ENCODE measurements around the gene FAM111A. TPM values are rescaled to one million over a fixed set of nuclear protein-coding genes. Genes with fewer than 3 reads are reported as not detected.

The FAM111A gene
- polyA plus RNA-seq, 1 donor from 2014 or later, result 23.7 TPM

DNA sequence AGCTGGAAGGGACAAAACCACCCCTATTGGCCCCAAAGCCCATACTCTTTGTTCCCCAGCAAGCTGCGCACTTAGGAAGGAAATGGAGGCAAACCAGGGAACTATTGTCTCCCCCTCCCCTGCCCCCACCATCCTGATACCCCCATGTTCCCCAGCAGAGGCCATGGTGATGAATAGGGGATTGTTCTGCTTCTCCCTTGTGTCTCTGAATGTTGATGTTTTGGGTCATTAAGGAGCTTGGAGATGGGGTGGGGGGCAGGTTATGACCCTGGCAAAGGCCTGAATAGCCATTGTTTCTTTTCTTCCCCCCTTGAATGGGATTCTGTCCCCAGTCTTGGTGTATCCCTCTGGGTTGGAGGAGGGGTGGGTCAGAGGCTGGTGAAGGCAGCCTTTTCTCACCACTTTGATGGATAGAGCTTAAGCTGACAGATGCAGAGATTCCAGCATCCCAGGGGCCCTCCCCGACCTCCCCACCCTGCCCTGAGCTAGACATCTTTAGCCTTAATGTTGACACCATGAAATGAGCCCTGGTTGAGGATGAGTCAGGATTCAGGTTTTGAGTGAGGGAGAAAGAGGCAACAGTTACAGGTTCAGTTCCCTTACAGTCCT is 37.6 kb downstream of the FAM111A start:
- no peak overlapping the region for H3K27ac Mint-ChIP-seq
- peaks cover 6% of the 10 kb centered on the region for H3K36me3 Mint-ChIP-seq
- H3K27me3 Mint-ChIP-seq, result no peaks in the 10 kb centered on the region
- peaks cover 0 to 12% (median 5%) of the 10 kb centered on the region in 3 donors for H3K9me3 Mint-ChIP-seq
- no peak overlapping the region for H3K4me3 Mint-ChIP-seq
- peaks cover 1 to 2% (median 1%) of the 10 kb centered on the region in 3 donors for H3K4me1 Mint-ChIP-seq

DNA sequence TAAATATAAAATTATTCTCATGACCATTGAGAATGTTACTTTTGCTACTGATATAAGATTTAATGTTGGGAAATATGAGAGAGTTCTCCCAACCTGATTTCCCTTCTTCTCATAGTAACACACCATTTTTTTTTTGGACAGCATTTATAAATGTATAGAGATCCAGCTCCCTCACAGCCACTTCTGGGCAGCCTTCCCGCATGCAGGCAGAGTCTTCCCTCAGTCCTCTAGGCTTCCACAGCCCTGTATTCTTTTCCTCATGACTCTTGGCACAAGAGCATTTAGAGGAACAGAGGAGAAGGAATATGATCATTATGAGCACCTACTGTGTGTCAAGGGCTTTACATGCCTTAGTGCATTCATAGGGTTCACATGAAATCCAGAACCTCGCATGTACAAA is 38.3 kb downstream of the FAM111A start:
- H3K27me3 Mint-ChIP-seq, result no peaks in the 10 kb centered on the region
- no peak overlapping the region for H3K27ac Mint-ChIP-seq
- peaks cover 0 to 2% (median 1%) of the 10 kb centered on the region in 3 donors for H3K4me1 Mint-ChIP-seq
- H3K36me3 Mint-ChIP-seq, result peaks cover 4% of the 10 kb centered on the region
- peaks cover 0 to 12% (median 5%) of the 10 kb centered on the region in 3 donors for H3K9me3 Mint-ChIP-seq
- H3K4me3 Mint-ChIP-seq, result no peak overlapping the region

DNA sequence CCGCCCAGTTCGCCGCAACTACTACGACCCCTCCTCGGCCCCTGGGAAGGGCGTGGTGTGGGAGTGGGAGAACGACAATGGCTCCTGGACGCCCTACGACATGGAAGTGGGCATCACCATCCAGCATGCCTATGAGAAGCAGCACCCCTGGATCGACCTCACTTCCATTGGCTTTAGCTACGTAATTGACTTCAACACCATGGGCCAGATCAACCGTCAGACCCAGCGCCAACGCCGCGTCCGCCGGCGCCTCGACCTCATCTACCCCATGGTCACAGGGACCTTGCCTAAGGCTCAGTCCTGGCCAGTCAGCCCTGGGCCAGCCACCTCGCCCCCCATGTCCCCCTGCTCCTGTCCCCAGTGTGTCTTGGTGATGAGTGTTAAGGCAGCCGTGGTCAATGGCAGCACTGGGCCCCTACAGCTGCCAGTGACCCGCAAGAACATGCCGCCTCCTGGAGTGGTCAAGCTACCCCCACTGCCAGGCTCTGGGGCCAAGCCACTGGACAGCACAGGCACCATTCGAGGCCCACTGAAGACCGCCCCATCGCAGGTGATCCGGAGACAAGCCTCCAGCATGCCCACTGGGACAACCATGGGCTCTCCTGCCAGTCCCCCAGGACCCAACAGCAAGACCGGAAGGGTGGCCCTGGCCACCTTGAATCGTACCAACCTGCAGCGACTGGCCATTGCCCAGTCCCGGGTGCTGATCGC is 39.2 kb downstream of the FAM111A start:
- Mint-ChIP-seq H3K36me3 (peaks cover 4% of the 10 kb centered on the region), H3K9me3 (peaks cover 0 to 12% (median 5%) of the 10 kb centered on the region in 3 donors), H3K27ac (no peak overlapping the region), H3K4me1 (peaks cover 0 to 3% (median 2%) of the 10 kb centered on the region in 3 donors), H3K4me3 (no peak overlapping the region), H3K27me3 (no peaks in the 10 kb centered on the region)

DNA sequence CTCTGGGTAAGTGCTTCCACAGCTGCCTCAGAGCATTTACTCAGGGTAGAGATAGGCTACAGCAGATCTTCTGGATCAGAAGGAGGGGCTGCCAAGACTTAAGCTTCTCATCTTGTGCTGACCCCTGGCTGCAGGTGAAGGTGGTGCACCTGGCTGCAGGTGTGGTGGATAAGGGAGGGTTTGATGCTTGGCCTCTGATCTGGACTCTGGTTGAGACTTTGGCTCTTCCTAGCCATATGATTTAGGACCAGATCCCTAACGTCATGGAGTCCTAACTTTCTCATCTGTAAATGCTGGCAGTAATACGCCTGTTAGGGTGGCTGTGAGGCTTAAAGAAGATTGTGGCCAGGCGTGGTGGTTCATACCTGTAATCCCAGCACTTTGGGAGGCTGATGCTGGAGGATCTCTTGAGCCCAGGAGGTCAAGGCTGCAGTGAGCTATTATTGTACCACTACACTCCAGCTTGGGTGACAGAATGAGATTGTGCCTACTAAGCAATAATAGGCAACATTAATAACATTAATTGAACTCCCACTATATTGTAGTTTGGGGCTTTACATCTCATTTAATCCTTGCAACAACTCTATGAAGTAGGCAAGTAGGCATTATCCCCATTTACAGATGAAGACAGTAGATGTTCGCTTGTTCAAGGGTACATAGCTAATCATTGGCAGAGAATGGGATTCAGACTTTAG is 39.9 kb downstream of the FAM111A start:
- Mint-ChIP-seq H3K36me3 (peaks cover 4% of the 10 kb centered on the region), H3K27ac (no peak overlapping the region), H3K27me3 (no peaks in the 10 kb centered on the region), H3K4me3 (no peak overlapping the region), H3K4me1 (peaks cover 0 to 3% (median 2%) of the 10 kb centered on the region in 3 donors), H3K9me3 (peaks cover 0 to 12% (median 5%) of the 10 kb centered on the region in 3 donors)

DNA sequence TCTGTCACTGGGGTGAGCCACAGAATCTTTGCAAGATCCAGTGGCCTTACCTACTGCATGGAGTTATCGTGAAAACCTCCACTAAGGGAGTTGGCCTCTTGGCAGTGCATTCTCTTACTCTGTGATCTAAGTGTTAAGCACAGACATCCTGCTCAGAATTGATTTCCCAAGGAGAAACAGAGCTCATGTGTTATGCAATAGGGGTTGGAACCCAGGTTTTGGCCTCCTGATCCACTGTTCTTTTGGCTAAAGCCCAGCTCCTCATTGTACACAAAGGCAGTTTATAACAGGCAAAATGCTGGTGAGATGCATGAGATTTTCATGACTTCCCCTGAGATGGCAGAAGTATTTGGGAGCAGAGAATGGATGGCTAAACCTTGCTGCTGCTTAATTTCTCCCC is 41.1 kb downstream of the FAM111A start:
- Mint-ChIP-seq H3K27me3 (no peaks in the 10 kb centered on the region), H3K27ac (no peak overlapping the region), H3K4me3 (no peak overlapping the region), H3K9me3 (peaks cover 0 to 9% (median 0%) of the 10 kb centered on the region in 3 donors), H3K4me1 (peaks cover 0 to 3% (median 2%) of the 10 kb centered on the region in 3 donors), H3K36me3 (peaks cover 3% of the 10 kb centered on the region)

DNA sequence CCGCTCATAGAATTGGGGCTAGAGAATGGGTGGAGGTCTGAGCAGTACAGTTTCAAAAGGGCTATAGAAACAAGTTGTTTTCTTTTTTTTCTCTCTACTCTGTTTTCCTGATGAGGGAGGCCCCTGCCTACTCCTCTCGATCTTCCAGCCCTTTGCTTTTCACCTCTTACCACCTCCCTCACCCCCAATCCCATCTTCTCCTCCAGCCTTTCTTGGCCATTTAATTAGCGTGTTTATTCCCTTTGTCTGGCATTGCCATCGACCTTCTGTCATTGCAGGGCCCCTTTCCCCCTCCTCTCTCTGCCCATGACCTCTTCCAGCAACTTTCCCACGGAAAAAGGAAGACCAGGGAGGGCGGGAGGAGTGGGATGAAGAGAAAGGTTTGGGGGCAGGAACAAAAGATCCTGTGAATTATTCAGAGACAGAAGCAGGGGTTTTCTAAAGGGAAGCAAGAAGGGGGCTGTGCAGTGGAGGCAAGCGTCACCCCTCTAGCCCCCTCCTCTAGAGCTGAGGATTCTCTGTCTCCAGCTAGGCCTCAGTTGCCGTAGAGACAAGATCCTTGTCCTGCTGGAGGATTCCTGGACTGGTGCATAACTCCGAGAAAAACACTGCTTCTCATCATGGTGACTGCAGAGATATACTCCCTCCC is 42.2 kb downstream of the FAM111A start:
- H3K27ac Mint-ChIP-seq, result peak overlapping the region in 1 of 3 donors; percentile 57
- H3K27me3 Mint-ChIP-seq, result no peaks in the 10 kb centered on the region
- H3K4me3 Mint-ChIP-seq, result no peak overlapping the region
- H3K9me3 Mint-ChIP-seq, result no peaks in the 10 kb centered on the region
- H3K36me3 Mint-ChIP-seq, result peaks cover 5% of the 10 kb centered on the region
- peaks cover 0 to 3% (median 2%) of the 10 kb centered on the region in 3 donors for H3K4me1 Mint-ChIP-seq

DNA sequence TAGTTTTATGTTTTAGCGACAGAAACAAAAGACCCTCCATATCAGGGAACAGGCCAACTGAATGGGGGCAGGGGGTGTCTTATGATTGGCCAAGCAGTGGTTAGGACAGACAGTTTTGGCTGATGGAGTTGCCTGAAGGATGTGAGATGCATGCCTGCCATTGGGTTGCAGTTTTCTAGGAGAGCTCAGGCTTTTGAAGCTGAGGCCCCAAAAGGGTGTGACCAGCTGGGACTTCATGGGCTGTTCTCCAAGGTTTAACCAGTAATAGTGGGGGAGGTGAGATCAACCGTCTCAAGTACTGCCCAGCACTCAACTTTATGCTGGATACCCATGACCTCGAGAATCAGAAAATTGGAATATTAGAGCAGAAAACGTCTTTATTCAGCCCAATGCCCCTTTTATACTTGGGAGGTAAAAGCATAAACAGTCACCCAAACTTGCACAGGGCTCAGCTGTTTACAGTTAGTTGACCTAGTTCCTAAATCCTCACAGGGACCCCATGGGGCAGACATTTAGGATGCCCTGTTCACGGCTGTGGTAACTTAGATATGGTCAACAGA is 42.8 kb downstream of the FAM111A start:
- Mint-ChIP-seq H3K36me3 (peaks cover 6% of the 10 kb centered on the region), H3K27ac (peak overlapping the region in 1 of 3 donors; percentile 80), H3K4me3 (no peak overlapping the region), H3K9me3 (no peaks in the 10 kb centered on the region), H3K27me3 (no peaks in the 10 kb centered on the region), H3K4me1 (peaks cover 2 to 3% (median 2%) of the 10 kb centered on the region in 3 donors)

DNA sequence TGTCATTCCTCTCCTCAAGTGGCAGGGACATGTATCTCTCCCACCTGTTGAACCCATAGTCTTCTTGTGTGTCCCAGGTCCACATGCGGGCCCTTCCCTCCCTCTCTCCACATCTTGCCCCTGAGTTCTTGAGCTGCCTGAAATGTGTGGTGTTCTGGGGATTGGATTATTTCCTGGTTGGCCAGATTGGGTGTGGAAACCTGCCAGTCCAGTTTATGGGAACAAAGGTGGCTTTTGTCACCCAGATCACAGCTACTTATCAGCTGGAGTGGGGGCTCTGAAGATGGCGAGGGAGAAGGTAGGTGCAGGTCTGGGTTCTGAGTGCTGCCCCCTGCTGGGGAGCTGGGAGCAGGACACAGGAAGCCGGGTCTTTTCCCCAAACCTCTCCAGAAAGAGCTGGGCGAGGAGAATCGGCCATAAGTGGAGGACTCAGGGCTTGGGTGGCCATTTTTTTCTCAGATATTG is 43.5 kb downstream of the FAM111A start:
- Mint-ChIP-seq H3K36me3 (peaks cover 6% of the 10 kb centered on the region), H3K9me3 (no peaks in the 10 kb centered on the region), H3K4me3 (no peak overlapping the region), H3K27me3 (no peaks in the 10 kb centered on the region), H3K27ac (peak overlapping the region in 1 of 3 donors; percentile 80), H3K4me1 (peaks cover 2 to 9% (median 5%) of the 10 kb centered on the region in 3 donors)

DNA sequence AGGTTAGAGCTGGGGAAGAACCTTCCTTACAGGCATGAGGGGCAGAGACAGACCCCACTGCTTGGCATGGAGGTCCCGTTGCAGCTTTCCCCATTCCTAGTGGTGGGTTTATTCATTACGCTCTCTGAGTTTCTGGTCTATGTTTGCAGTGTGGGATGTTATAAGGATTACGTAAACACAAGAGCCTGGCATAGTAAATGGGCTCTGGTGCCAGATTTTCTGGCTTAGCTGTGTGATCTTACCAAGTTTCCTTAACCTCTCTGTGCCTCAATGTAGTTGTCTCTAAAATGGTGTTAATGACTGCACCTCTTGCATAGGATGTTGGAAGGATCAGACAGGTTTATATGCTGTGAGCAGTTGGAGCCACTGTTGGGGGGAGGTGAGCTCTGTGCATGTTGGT is 44.4 kb downstream of the FAM111A start:
- Mint-ChIP-seq H3K27me3 (no peaks in the 10 kb centered on the region), H3K36me3 (peaks cover 6% of the 10 kb centered on the region), H3K9me3 (no peaks in the 10 kb centered on the region), H3K27ac (no peak overlapping the region), H3K4me1 (peaks cover 2 to 9% (median 5%) of the 10 kb centered on the region in 3 donors), H3K4me3 (no peak overlapping the region)

DNA sequence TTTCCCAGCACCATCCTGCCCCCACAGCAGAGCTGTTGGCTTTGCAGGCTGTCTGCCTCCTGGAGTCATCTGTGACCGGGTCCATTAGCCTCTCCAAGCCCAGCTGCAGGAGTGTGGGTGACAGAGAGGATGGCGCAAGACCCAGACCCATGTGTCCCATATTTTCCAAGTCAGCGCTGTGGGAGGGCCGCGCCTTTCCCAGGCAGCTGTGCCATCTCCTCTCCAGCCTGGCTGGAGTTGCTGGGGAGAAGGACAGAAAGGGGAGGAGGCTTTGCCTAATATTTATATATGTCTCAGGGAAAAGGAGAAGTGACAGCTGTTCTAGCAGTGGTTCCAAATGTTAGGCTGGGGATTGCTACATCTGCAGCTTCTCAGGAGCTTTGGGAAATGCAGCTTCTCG is 44.9 kb downstream of the FAM111A start:
- H3K27me3 Mint-ChIP-seq, result no peaks in the 10 kb centered on the region
- H3K36me3 Mint-ChIP-seq, result peaks cover 7% of the 10 kb centered on the region
- H3K4me1 Mint-ChIP-seq, result peaks cover 2 to 9% (median 3%) of the 10 kb centered on the region in 3 donors
- no peak overlapping the region for H3K27ac Mint-ChIP-seq
- no peak overlapping the region for H3K4me3 Mint-ChIP-seq
- no peaks in the 10 kb centered on the region for H3K9me3 Mint-ChIP-seq

DNA sequence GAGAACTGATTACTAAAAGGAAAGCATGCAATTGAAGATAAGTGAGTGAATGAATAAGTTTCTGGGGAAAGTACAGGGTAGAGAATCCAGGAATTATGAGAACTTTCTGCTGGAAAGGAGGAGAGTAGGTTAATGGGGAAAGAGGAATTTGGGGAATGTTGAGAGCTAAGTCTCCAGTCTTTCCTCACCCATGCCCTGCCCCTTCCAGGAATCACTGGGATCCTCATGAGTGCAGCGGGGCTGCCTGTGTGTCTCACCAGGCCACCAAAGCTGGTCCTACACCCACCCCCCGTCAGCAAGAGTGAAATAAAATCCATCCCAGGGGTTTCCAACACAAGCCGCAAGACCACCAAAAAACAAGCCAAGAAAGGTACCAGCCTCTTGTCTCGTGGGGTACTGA is 46.3 kb downstream of the FAM111A start:
- peaks cover 2 to 9% (median 3%) of the 10 kb centered on the region in 3 donors for H3K4me1 Mint-ChIP-seq
- H3K27me3 Mint-ChIP-seq, result no peaks in the 10 kb centered on the region
- H3K4me3 Mint-ChIP-seq, result no peak overlapping the region
- H3K9me3 Mint-ChIP-seq, result no peaks in the 10 kb centered on the region
- H3K36me3 Mint-ChIP-seq, result peaks cover 11% of the 10 kb centered on the region
- no peak overlapping the region for H3K27ac Mint-ChIP-seq

DNA sequence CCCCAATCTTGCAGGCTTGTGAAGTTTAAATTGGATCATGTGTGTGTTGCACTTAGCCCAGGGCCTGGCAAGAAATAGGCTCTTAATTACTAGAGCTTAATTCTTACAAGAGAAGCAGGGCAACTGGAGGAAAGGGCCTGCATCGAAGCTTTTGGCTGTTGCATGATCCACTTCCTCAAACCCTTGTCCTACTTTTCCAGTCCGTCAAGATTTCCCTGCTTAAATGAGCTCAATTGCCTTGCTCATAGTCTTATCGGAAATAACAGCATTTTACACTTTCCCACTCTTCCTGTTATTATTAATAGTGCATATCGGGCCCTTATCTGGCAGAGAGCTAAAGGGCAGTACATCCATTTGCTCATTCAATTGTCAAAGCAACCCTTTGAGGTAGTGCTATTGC is 47.3 kb downstream of the FAM111A start:
- H3K36me3 Mint-ChIP-seq, result peaks cover 13% of the 10 kb centered on the region
- H3K4me3 Mint-ChIP-seq, result no peak overlapping the region
- H3K4me1 Mint-ChIP-seq, result peaks cover 3 to 13% (median 4%) of the 10 kb centered on the region in 3 donors
- H3K27ac Mint-ChIP-seq, result no peak overlapping the region
- no peaks in the 10 kb centered on the region for H3K27me3 Mint-ChIP-seq
- H3K9me3 Mint-ChIP-seq, result no peaks in the 10 kb centered on the region

DNA sequence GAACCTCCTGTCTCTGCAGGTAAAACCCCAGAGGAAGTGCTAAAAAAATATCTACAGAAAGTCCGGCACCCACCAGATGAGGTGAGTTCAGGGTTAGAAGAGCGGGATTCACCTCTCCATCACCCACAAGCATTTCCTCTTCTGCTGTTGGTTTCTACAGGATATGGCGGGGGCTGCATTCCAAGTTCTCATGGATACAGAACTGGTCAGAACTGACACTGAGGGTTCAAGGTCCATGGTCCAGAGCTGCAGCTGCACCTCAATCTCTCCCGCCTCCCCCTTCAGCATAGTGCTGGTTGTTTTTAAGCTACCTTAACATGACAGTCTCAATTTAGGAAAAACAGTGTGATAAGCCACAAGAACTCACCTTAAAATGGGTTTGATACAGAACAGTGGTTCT is 48.4 kb downstream of the FAM111A start:
- Mint-ChIP-seq H3K4me3 (peak overlapping the region in 1 of 4 donors; percentile 7), H3K27ac (peak overlapping the region in 1 of 3 donors; percentile 69), H3K27me3 (no peaks in the 10 kb centered on the region), H3K4me1 (peaks cover 6 to 21% (median 8%) of the 10 kb centered on the region in 3 donors), H3K9me3 (no peaks in the 10 kb centered on the region), H3K36me3 (peaks cover 20% of the 10 kb centered on the region)

DNA sequence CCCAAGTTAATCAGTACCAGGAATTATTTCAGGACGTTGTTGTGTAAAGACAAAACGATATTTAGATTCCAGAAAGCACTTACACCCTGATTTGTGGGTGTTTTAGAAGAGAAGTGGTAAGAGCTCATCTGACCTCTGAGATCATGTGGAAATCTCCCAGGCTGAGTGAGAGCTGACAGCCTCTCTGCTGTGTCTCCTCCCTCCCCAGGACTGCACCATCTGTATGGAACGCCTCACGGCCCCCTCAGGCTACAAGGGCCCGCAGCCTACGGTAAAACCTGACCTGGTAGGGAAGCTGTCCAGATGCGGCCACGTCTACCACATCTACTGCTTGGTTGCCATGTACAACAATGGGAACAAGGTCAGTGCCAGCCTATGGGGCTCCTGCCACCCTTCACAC is 49.2 kb downstream of the FAM111A start:
- Mint-ChIP-seq H3K27ac (peak overlapping the region in 1 of 3 donors; percentile 44), H3K36me3 (peaks cover 21% of the 10 kb centered on the region), H3K4me1 (peaks cover 8 to 25% (median 13%) of the 10 kb centered on the region in 3 donors), H3K4me3 (no peak overlapping the region), H3K9me3 (no peaks in the 10 kb centered on the region), H3K27me3 (no peaks in the 10 kb centered on the region)
